GM12878 (cell line): ENCODE data around the gene UFD1. TPM values are rescaled to one million over a fixed set of nuclear protein-coding genes. Genes with fewer than 3 reads are reported as not detected.

Experiments
- ATAC-seq: fragments of 200-7000 bp; cut with Tn5 transposase; 3 replicates; pipeline ENCODE4 v1.9.1; 2020; ENCODE audit warnings: mild to moderate bottlenecking, moderate library complexity
- BruUV-seq: library from RNA; stranded (reverse); fragments of 400-500 nt; replicated peaks from 2 replicates; lab custom pipeline; 2021; lab: Mats Ljungman, UMichigan
- CTCF ChIA-PET: fragments of 300-600 bp; sonication (Branson Sonifier 250); formaldehyde crosslinking; extraction: SDS; loops from one replicate; lab custom pipeline; 2021; ENCODE audit warnings: inconsistent platforms; lab: Yijun Ruan, JAX
- POLR2A ChIA-PET: fragments of 350-600 bp; formaldehyde crosslinking; extraction: SDS; loops from one replicate; lab custom pipeline; 2021; ENCODE audit warnings: inconsistent platforms; lab: Charles Lee
- RAD21 ChIA-PET: fragments of 300-600 bp; sonication (Branson Sonifier 250); formaldehyde crosslinking; loops from one replicate; lab custom pipeline; 2023; ENCODE audit warnings: antibody characterized with exemption; ENCODE audit not compliant: unreplicated experiment; lab: Charles Lee
- SMC1A ChIA-PET: fragments of 300-600 bp; sonication (Branson Sonifier 250); formaldehyde crosslinking; loops from one replicate; lab custom pipeline; 2023; ENCODE audit not compliant: unreplicated experiment, uncharacterized antibody; lab: Charles Lee
- DNase-seq: peaks from one replicate; pipeline ENCODE4 v3.0.0-alpha.2; 2011; ENCODE audit warnings: low read depth, low spot score
- FAIRE-seq: peaks from 3 replicates; lab custom pipeline; 2011; peaks lifted over from hg19 to GRCh38; lab: Jason Lieb, UNC
- H2AFZ ChIP-seq: 2 replicates; pipeline ENCODE4 v1.6.0; 2011; ENCODE audit warnings: low read depth, low read length, control low read depth; ENCODE audit not compliant: control insufficient read depth
- H3K27ac ChIP-seq: 2 replicates; pipeline ENCODE4 v1.5.1; 2011; ENCODE audit warnings: control low read depth; ENCODE audit not compliant: control insufficient read depth, insufficient read depth
- H3K27me3 ChIP-seq, 2 experiments: replicated peaks in 1 of 2; 2 replicates each; pipeline versions ENCODE4 v1.6.0 to v1.6.1; 2011; ENCODE audit warnings: low read length in 1 of 2; ENCODE audit not compliant: control insufficient read depth in 2 of 2, insufficient read depth in 2 of 2
- H3K36me3 ChIP-seq, 2 experiments: 2 replicates each; pipeline ENCODE4 v1.5.1; 2011; ENCODE audit warnings: low read length in 1 of 2; ENCODE audit not compliant: control insufficient read depth in 2 of 2, insufficient read depth in 2 of 2
- H3K4me1 ChIP-seq: 2 replicates; pipeline ENCODE4 v1.6.1; 2011; ENCODE audit warnings: mild to moderate bottlenecking, low read length, moderate library complexity, mixed read lengths; ENCODE audit not compliant: control insufficient read depth, insufficient read depth
- H3K4me2 ChIP-seq: 2 replicates; pipeline ENCODE4 v1.6.0; 2011; ENCODE audit warnings: control low read depth; ENCODE audit not compliant: control insufficient read depth, insufficient read depth
- H3K4me3 ChIP-seq: fragments of 200-600 bp; sonication (generic); 2 replicates; pipeline ENCODE4 v1.5.1; 2016
- H3K79me2 ChIP-seq: 2 replicates; pipeline ENCODE4 v1.6.0; 2011; ENCODE audit warnings: low read length; ENCODE audit not compliant: control insufficient read depth, insufficient read depth
- H3K9ac ChIP-seq: 2 replicates; pipeline ENCODE4 v1.8.0; 2011; ENCODE audit warnings: low read length, control low read depth, mixed read lengths; ENCODE audit not compliant: control insufficient read depth, insufficient read depth
- H3K9me3 ChIP-seq: replicated peaks from 3 replicates; pipeline ENCODE4 v1.5.1; 2011; ENCODE audit warnings: mild to moderate bottlenecking, low read length; ENCODE audit not compliant: control insufficient read depth, insufficient read depth
- H4K20me1 ChIP-seq: 2 replicates; pipeline ENCODE4 v1.6.0; 2011; ENCODE audit not compliant: control insufficient read depth, insufficient read depth
- EED ChIP-seq: sonication (generic); IDR thresholded peaks from 2 replicates; pipeline ENCODE4 v1.6.1; 2016; ENCODE audit warnings: antibody characterized with exemption, low read depth
- MEF2B ChIP-seq: fragments of 450-650 bp; IDR thresholded peaks from 2 replicates; pipeline ENCODE4 v1.6.1; 2018; ENCODE audit warnings: mild to moderate bottlenecking, moderate library complexity; ENCODE audit not compliant: partially characterized antibody, poor library complexity, severe bottlenecking
- NFYB ChIP-seq: IDR thresholded peaks from 2 replicates; pipeline ENCODE4 v1.6.1; 2011; ENCODE audit warnings: low read depth, mild to moderate bottlenecking, low read length, improper control_type of control experiment, moderate library complexity; ENCODE audit not compliant: insufficient read depth
- PML ChIP-seq: IDR thresholded peaks from 2 replicates; pipeline ENCODE4 v1.6.1; 2012; ENCODE audit warnings: low read length, inconsistent platforms
- SMC3 ChIP-seq: IDR thresholded peaks from 2 replicates; pipeline ENCODE4 v1.6.1; 2011; ENCODE audit warnings: low read length, improper control_type of control experiment, borderline replicate concordance
- USF1 ChIP-seq: IDR thresholded peaks from 2 replicates; pipeline ENCODE4 v1.6.1; 2011; ENCODE audit warnings: borderline replicate concordance, low read depth, mild to moderate bottlenecking, moderate library complexity, mixed read lengths, low read length; ENCODE audit not compliant: insufficient read depth; ENCODE audit errors: extremely low read length
- ZBTB40 ChIP-seq: fragments of 450-650 bp; IDR thresholded peaks from 2 replicates; pipeline ENCODE4 v1.6.1; 2016; ENCODE audit warnings: mild to moderate bottlenecking, moderate library complexity, borderline replicate concordance
- ZNF24 ChIP-seq: fragments of 450-650 bp; IDR thresholded peaks from 2 replicates; pipeline ENCODE4 v1.6.1; 2017; ENCODE audit warnings: antibody characterized with exemption, mild to moderate bottlenecking
- WGBS: methylation state at CpG from one replicate; pipeline ENCODE4 v1.1.6; 2016; ENCODE audit warnings: low lambda C conversion rate; ENCODE audit not compliant: insufficient replicate concordance, insufficient coverage; ENCODE audit errors: missing lambda C conversion rate; 5-methylcytosine and 5-hydroxymethylcytosine counted together
- in situ Hi-C: fragments of 300-500 bp; cut with MboI; formaldehyde crosslinking; loops from 9 replicates; pipeline ENCODE4 v1.14.3; 2018; ENCODE audit warnings: mixed read lengths
- intact Hi-C: fragments of 100-400 bp; cut with micrococcal nuclease; formaldehyde crosslinking; loops from one replicate; pipeline ENCODE4 v1.14.2; 2022; ENCODE audit not compliant: unreplicated experiment
- polyA plus RNA-seq, 11 experiments: library from polyadenylated mRNA; depleted of rRNA in 4 of 11; unstranded in 6 of 11; stranded (reverse) in 5 of 11; fragments of >200 nt; fragmentation: Nextera tagmentation in 4 of 11; fragmentation: Illumina TruSeq in 1 of 11; extraction: Ambion mirVana in 4 of 11; extraction: Trizol in 1 of 11; gene quantifications; 1 replicate in 1 of 11; 2 replicates in 10 of 11; pipeline versions ENCODE4 v1.2.1 to v1.2.3, GENCODE V29; 2011 to 2016; ENCODE audit warnings: inconsistent platforms in 2 of 11, missing spikeins in 2 of 11, low read depth in 1 of 11
- total RNA-seq, 4 experiments: library from RNA; depleted of rRNA in 3 of 4; stranded (reverse); fragments of >200 nt in 3 of 4; fragmentation: Illumina TruSeq in 1 of 4; extraction: Trizol in 1 of 4; gene quantifications; 2 replicates each; pipeline versions ENCODE4 v1.2.1 to v1.2.3, GENCODE V29; 2013 to 2021

Gene UFD1
- total and polyA plus RNA-seq, 10 of the 15 experiments (the other 5 are each of a cell fraction or from before 2014, with no cell fraction given): 67.2 to 143 (median 117) TPM

- ChIA-PET CTCF (no interaction called here), RAD21 (no interaction called here), SMC1A (interaction anchor here (0.7 kb wide), 1 partner anchor 268 kb away, joined by 3 read pairs; no protein-coding TSS in a partner anchor), POLR2A (no interaction called here)
- no peak for FAIRE-seq
- Histone ChIP-seq H3K36me3 (peaks cover 0 to 11% of the 10 kb centered on the region in 2 experiments; a peak in 1 of 4 replicates), H3K4me1 (peaks cover 10% of the 10 kb centered on the region), H3K9ac (no peak overlapping the region), H3K27me3 (no peaks in the 10 kb centered on the region), H3K4me3 (no peak overlapping the region), H2AFZ (no peak overlapping the region), H4K20me1 (no peaks in the 10 kb centered on the region; the same call in 1 of the 2 replicates), H3K79me2 (peaks cover 80% of the 10 kb centered on the region), H3K4me2 (no peak overlapping the region), H3K9me3 (no peaks in the 10 kb centered on the region), H3K27ac (no peak overlapping the region)
- 83% methylated on average over 3 of the region's 3 CpGs for WGBS
- DNase-seq: no peak
- intact Hi-C loops (loop anchor here (10.0 kb wide), 1 partner anchor 129 kb away; the partner anchor contains the start of gene CLTCL1), in situ Hi-C loops (no loop called here)
- TF ChIP-seq NFYB (peak; percentile 47), PML (no peak), USF1 (peak; percentile 7)
- BruUV-seq: no TSS peak
- no peak for ATAC-seq
Measured at GRCh38 chr22:19424186-19424500, 54.9 kb downstream of the UFD1 start.

- Histone ChIP-seq H4K20me1 (no peaks in the 10 kb centered on the region), H3K79me2 (peaks cover 77% of the 10 kb centered on the region), H3K9ac (no peak overlapping the region), H3K4me2 (no peak overlapping the region), H3K4me1 (peaks cover 11% of the 10 kb centered on the region), H3K27ac (no peak overlapping the region), H3K27me3 (no peaks in the 10 kb centered on the region), H3K4me3 (no peak overlapping the region), H2AFZ (no peak overlapping the region), H3K9me3 (no peaks in the 10 kb centered on the region), H3K36me3 (peaks cover 0 to 11% of the 10 kb centered on the region in 2 experiments; a peak in 1 of 4 replicates)
- in situ Hi-C loops: no loop called here
- DNase-seq (no peak), ATAC-seq (no peak), FAIRE-seq (no peak)
- ChIA-PET SMC1A (no interaction called here), CTCF (interaction anchor here (1.0 to 1.1 kb wide), 2 partner anchors 29 to 279 kb away, joined by 3 to 4 read pairs; no protein-coding TSS in a partner anchor), RAD21 (no interaction called here), POLR2A (interaction anchor here (0.6 kb wide), 1 partner anchor 194 kb away, joined by 7 read pairs; no protein-coding TSS in a partner anchor)
- intact Hi-C loops: loop anchor here (10.0 kb wide), 1 partner anchor 128 kb away; the partner anchor contains the start of gene CLTCL1
- WGBS: 86% methylated on average over 11 of the region's 11 CpGs
- BruUV-seq: no TSS peak
- TF ChIP-seq EED: no peak
- no peak for TF ChIP-seq MEF2B
- TF ChIP-seq ZNF24: no peak
- no peak for TF ChIP-seq ZBTB40
- TF ChIP-seq SMC3: no peak
Measured at GRCh38 chr22:19422440-19423301, 56.3 kb downstream of the UFD1 start.
